ENCODE data around the gene FBRS. TPM values are rescaled to one million over a fixed set of nuclear protein-coding genes. Genes with fewer than 3 reads are reported as not detected.

The FBRS gene
- total RNA-seq, 1 donor, result 100 TPM

Other genes with a start within 250 kb of the FBRS start
- gene DCTPP1, start 228.4 kb upstream of the FBRS start, total RNA-seq, result 4.1 TPM
- 11.4 TPM for gene SEPHS2, start 212.6 kb upstream of the FBRS start, total RNA-seq
- 150 TPM for gene ITGAL, start 185.7 kb upstream of the FBRS start, total RNA-seq
- gene ZNF768, start 131.9 kb upstream of the FBRS start, total RNA-seq, result 5.7 TPM
- 6.0 TPM for gene ZNF747, start 123.6 kb upstream of the FBRS start, total RNA-seq
- 10.5 TPM for gene ZNF764, start 100.1 kb upstream of the FBRS start, total RNA-seq
- 9.4 TPM for gene ZNF688, start 86.7 kb upstream of the FBRS start, total RNA-seq
- 2.6 TPM for gene ZNF785, start 72.7 kb upstream of the FBRS start, total RNA-seq
- 14.9 TPM for gene ZNF689, start 48.0 kb upstream of the FBRS start, total RNA-seq
- 20.8 TPM for gene PRR14, start 7.5 kb upstream of the FBRS start, total RNA-seq
- 16.5 TPM for gene SRCAP, start 40.7 kb downstream of the FBRS start, total RNA-seq
- gene PHKG2, start 90.0 kb downstream of the FBRS start, total RNA-seq, result 15.7 TPM
- gene CFAP119, start 103.6 kb downstream of the FBRS start, total RNA-seq, result 2.2 TPM
- 44.1 TPM for gene RNF40, start 103.9 kb downstream of the FBRS start, total RNA-seq
- 3.4 TPM for gene ZNF629, start 128.8 kb downstream of the FBRS start, total RNA-seq
- gene BCL7C, start 235.6 kb downstream of the FBRS start, total RNA-seq, result 17.0 TPM
- gene CTF1, start 238.2 kb downstream of the FBRS start, total RNA-seq, result 0.21 TPM